Stimulated activated naive CD4-positive, alpha-beta T cell (primary cell): ENCODE measurements around the gene TYSND1.
"Not testable (repeated sequence)": the region's sequence is repeated elsewhere in the genome, so short reads cannot be mapped to it uniquely, and the experiment has no call there.

ENCODE experiments used
- DNase-seq, 6 experiments: peaks; one replicate each; lab custom pipeline; 2025; lab: John Stamatoyannopoulos, UW

Gene TYSND1

DNA sequence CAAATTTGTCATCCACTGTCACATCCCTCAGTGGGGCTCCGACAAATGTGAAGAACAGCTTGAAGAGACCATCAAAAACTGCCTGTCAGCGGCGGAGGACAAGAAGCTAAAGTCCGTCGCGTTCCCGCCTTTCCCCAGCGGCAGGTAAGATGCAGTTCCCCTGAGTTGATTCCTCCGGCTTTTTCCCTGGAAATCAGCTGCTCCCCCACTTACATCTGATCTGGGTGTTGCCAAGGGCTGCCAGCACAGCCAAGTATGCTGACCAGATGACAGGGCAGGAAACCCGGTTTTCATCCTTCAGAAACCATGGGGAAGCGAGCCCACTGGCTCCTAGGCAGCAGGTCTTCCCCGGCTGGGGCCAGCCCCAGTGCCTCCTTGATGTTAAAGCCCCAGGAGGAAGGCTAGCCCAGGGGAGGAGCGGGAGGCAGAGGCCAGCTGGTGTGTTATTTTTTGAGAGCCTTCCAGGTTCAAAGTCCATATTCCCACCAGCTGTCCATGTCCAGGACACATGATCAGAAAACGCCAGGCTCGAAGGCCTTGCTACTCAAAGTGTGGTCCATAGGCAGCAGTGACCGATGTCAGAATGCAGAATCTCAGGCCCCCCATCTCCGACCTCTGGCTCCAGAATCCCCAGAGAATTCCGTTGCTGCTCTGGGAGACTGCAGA lies 37.3 kb downstream of the TYSND1 start:
- DNase-seq: no peak

- no peak for DNase-seq
These were observed 39.3 kb downstream of the TYSND1 start for GRCh38 chr10:70106958-70107791.

- DNase-seq: no peak
These were observed 44.8 kb downstream of the TYSND1 start for GRCh38 chr10:70101668-70102067.

DNA sequence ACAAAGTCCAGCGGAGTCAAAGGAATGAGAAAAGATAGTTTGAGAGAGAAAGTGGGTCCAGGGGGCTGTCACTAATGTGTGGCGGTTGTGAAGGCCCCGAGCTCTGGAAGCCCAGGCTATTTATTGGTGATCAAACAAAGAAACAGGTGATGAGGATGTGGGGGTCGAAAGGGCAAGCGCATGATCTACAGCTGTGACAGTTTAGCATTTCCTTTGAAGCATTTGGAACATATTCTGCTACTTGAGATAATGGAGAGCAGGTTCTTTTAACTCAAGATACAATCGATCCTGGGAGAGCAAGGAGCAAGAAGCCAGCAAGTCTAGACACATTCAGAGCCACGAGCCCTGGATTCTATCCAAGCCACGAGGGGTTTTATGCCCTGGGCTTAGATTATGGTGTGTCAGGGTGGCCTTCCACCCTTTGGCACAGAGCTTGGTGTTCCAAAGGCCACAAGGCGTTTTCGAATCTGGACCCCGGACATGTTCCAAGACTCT lies 45.4 kb downstream of the TYSND1 start:
- DNase-seq: not testable (repeated sequence)

- DNase-seq: no peak
These were observed 48.2 kb downstream of the TYSND1 start for GRCh38 chr10:70098271-70098670.

DNA sequence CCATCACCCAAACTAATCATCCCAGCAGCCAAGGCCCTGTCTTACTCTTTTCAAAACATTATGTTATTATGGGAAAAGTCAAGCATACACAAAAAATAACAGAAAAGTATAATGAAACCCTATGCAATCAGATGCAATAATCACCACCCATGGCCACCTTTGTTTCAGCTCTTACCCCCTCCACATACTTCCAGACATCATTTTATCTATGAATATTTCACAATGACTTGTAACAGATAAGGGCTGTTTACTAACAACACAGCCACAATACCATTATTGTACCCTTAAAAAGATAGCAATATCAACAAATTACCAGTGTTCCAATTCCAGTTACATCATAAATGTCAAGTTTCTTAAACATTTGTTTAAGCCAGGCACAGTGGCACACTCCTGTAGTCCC lies 49.0 kb downstream of the TYSND1 start:
- no peak for DNase-seq

DNA sequence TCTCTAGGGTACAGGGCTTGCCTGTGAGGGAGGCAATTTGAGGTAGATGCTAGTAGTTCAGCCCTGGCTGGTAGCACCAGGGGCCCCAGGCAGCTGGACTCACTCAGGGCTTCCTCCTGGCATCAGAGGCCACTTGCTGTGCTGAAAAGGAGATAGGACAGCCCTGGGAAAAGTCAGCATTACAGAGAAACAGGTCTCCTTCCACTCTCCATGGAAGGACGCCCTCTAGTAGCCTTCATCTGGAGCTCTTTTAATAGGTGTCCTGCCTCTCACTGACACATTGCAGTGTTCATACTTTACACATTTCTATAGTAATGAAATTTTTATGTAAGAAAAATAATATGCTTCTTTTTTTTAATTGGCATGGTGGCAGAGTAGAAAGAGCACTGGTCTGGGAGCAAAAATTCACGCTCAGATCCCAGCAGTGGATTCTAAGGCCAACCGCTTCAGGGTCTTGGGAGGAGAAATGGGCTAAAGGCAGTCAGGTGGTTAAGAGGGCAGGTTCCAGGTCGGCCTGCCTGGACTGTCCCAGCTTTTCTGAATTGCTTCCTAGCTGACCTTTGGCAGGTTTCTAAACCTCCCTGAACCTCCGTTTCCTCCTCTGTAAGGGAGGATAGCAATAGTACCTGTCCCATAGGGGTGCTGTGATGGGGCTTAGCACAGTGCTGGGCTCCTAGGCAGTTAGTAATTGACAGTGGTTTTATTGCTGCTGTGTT lies 49.6 kb downstream of the TYSND1 start:
- no peak for DNase-seq

GRCh38 chr10:70096016-70096704 lies 50.3 kb downstream of the TYSND1 start:
- DNase-seq: no peak

DNA sequence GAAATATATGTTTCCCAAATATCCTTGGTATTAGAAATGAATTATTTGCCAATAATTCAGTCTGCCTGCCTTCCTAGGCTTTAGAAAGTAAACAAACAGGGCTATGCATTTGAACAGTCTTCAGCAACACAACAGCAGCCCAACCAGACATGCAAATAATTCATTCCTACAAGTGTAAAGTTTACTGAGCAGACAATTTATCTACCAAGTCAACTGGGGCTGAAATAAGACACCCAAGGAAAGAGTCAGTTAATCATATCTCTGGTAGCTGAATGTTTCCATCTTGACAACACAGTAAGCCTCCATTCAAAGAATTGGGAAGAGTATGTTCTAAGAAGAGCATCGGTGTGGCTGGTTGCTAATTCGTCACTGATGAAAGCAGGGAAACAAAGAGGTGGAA lies 52.2 kb downstream of the TYSND1 start:
- DNase-seq: no peak

- DNase-seq: peak in 3 of 6 experiments; percentile 27 to 37 (median 32)
These were observed 53.1 kb downstream of the TYSND1 start for GRCh38 chr10:70093335-70093944.

DNA sequence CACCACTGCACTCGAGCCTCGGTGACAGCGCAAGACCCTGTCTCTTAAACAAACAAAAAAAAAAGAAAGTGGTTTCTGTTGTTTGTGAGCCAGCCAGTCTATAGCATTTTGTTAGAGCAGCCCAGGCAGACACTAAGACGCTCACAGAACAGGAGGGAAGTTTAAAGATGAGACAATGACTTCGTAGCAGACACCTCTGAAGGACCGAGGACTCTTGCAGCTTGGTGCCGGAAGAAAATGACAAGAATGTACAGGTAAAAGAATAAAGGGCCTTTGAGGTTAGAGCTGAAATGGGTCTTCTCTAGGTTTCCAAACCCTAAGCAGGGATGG lies 54.1 kb downstream of the TYSND1 start:
- DNase-seq: peak in 3 of 6 experiments; percentile 53 to 63 (median 61)

- DNase-seq: no peak
These were observed 55.5 kb downstream of the TYSND1 start for GRCh38 chr10:70090951-70091350.

DNA sequence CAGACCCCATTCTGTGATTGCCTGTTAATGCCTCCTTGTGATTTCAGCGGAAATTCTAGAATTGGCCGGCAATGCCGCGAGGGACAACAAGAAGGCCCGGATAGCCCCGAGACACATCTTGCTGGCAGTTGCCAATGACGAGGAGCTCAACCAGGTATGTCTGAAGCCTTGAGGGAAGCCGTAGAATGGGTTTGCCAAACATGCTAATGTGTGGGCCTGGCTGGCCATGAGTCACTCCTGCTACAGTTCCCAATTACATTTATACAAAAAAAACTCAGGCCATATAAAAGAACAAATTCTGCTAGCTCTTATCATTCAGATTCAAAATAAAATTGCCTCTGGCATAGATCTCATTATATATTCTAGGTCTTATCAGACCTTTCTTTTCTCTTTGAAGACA lies 56.5 kb downstream of the TYSND1 start:
- no peak for DNase-seq

DNA sequence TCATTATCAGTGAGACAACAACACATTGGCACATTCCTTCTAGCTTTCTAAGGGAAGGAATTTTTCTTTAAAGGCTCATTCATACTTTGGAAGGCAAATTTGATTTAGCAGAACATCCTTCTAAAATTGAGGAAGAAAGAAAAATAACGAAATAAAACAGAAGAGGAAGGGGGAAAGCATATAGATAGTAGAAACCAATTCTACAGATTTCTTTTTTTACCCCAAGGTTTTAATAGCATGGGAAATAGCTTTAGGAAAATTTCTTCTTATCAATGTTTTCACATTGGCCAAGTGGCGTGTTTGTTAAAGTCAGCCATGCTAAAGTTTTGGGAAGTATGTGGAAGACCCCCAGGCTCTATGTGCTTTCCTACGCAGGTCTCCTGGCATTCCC lies 58.2 kb downstream of the TYSND1 start:
- no peak for DNase-seq
